ENCODE data around the gene TLR2.

The TLR2 gene

GRCh38 chr4:153684182-153684970 is at the start of gene TLR2:
Gene TLR2 (plus strand): TSS chr4:153684280. CDS start chr4:153702908, 18,628 bp downstream.
- no peaks in the 10 kb centered on the region for H3K79me2 ChIP-seq (ENCODE audit: low read length)
- H3K27me3 ChIP-seq (ENCODE audit: low read depth, low read length) = no peaks in the 10 kb centered on the region
- no peaks in the 10 kb centered on the region for H3K36me3 ChIP-seq (replicated peaks; ENCODE audit: low read depth, low read length)
- no peak within 1 kb of the TSS for H3K4me2 ChIP-seq (ENCODE audit: low read length)
- H4K20me1 ChIP-seq (ENCODE audit: insufficient read depth, low read length) = no peaks in the 10 kb centered on the region
- H3K27ac ChIP-seq (ENCODE audit: low read length) = no peak within 1 kb of the TSS
- H3K4me1 ChIP-seq (ENCODE audit: low read length) = no peaks in the 10 kb centered on the region
- no peak within 1 kb of the TSS for H3K9ac ChIP-seq (ENCODE audit: low read length)
- TF ChIP-seq CTCF (IDR thresholded peaks at IDR 0.05; ENCODE audit: low read depth, low read length) (no peak), EZH2phosphoT487 (IDR thresholded peaks at IDR 0.05; ENCODE audit: low read depth) (no peak)
- H2AFZ ChIP-seq (ENCODE audit: low read depth, low read length) = no peak within 1 kb of the TSS
- peaks cover 17% of the 10 kb centered on the region for H3K9me3 ChIP-seq (ENCODE audit: insufficient read depth, low read length)
- H3K4me3 ChIP-seq (ENCODE audit: low read length) = no peak within 1 kb of the TSS

- Histone ChIP-seq H3K9ac (ENCODE audit: low read length) (no peak overlapping the region), H3K79me2 (ENCODE audit: low read length) (no peaks in the 10 kb centered on the region), H3K4me3 (ENCODE audit: low read length) (no peak overlapping the region), H3K36me3 (replicated peaks; ENCODE audit: low read depth, low read length) (peaks cover 82% of the 10 kb centered on the region), H3K9me3 (ENCODE audit: insufficient read depth, low read length) (no peaks in the 10 kb centered on the region), H3K4me2 (ENCODE audit: low read length) (no peak overlapping the region), H3K27ac (ENCODE audit: low read length) (no peak overlapping the region), H4K20me1 (ENCODE audit: insufficient read depth, low read length) (peaks cover 45% of the 10 kb centered on the region), H2AFZ (ENCODE audit: low read depth, low read length) (no peak overlapping the region), H3K4me1 (ENCODE audit: low read length) (no peaks in the 10 kb centered on the region), H3K27me3 (ENCODE audit: low read depth, low read length) (no peaks in the 10 kb centered on the region)
- TF ChIP-seq CTCF (IDR thresholded peaks at IDR 0.05; ENCODE audit: low read depth, low read length) (peak; percentile 73), EZH2phosphoT487 (IDR thresholded peaks at IDR 0.05; ENCODE audit: low read depth) (no peak)
These were observed 49.2 kb upstream of the TLR2 start for GRCh38 chr4:153634738-153635353.

GRCh38 chr4:153635846-153636245 is 48.2 kb upstream of the TLR2 start:
- Histone ChIP-seq H3K27ac (ENCODE audit: low read length) (no peak overlapping the region), H3K4me2 (ENCODE audit: low read length) (no peak overlapping the region), H3K79me2 (ENCODE audit: low read length) (no peaks in the 10 kb centered on the region), H2AFZ (ENCODE audit: low read depth, low read length) (no peak overlapping the region), H3K9ac (ENCODE audit: low read length) (no peak overlapping the region), H3K4me3 (ENCODE audit: low read length) (no peak overlapping the region), H3K27me3 (ENCODE audit: low read depth, low read length) (no peaks in the 10 kb centered on the region), H3K36me3 (replicated peaks; ENCODE audit: low read depth, low read length) (peaks cover 72% of the 10 kb centered on the region), H4K20me1 (ENCODE audit: insufficient read depth, low read length) (peaks cover 37% of the 10 kb centered on the region), H3K4me1 (ENCODE audit: low read length) (no peaks in the 10 kb centered on the region), H3K9me3 (ENCODE audit: insufficient read depth, low read length) (no peaks in the 10 kb centered on the region)
- TF ChIP-seq CTCF (IDR thresholded peaks at IDR 0.05; ENCODE audit: low read depth, low read length) (no peak), EZH2phosphoT487 (IDR thresholded peaks at IDR 0.05; ENCODE audit: low read depth) (no peak)

- H3K27me3 ChIP-seq (ENCODE audit: low read depth, low read length) = no peaks in the 10 kb centered on the region
- H3K4me2 ChIP-seq (ENCODE audit: low read length) = no peak overlapping the region
- no peak overlapping the region for H3K4me3 ChIP-seq (ENCODE audit: low read length)
- H3K27ac ChIP-seq (ENCODE audit: low read length) = no peak overlapping the region
- H4K20me1 ChIP-seq (ENCODE audit: insufficient read depth, low read length) = peaks cover 34% of the 10 kb centered on the region
- H3K4me1 ChIP-seq (ENCODE audit: low read length) = peaks cover 10% of the 10 kb centered on the region
- no peak overlapping the region for H3K9ac ChIP-seq (ENCODE audit: low read length)
- TF ChIP-seq CTCF (IDR thresholded peaks at IDR 0.05; ENCODE audit: low read depth, low read length) (no peak), EZH2phosphoT487 (IDR thresholded peaks at IDR 0.05; ENCODE audit: low read depth) (no peak)
- no peaks in the 10 kb centered on the region for H3K79me2 ChIP-seq (ENCODE audit: low read length)
- peaks cover 60% of the 10 kb centered on the region for H3K36me3 ChIP-seq (replicated peaks; ENCODE audit: low read depth, low read length)
- H2AFZ ChIP-seq (ENCODE audit: low read depth, low read length) = no peak overlapping the region
- no peaks in the 10 kb centered on the region for H3K9me3 ChIP-seq (ENCODE audit: insufficient read depth, low read length)
These were observed 46.9 kb upstream of the TLR2 start for GRCh38 chr4:153637201-153637600.

Measured in OCI-LY3 (cell line).